ENCODE data around the gene FAM78A. TPM values are rescaled to one million over a fixed set of nuclear protein-coding genes. Genes with fewer than 3 reads are reported as not detected.
"Not testable (repeated sequence)": the region's sequence is repeated elsewhere in the genome, so short reads cannot be mapped to it uniquely, and the experiment has no call there.

The FAM78A gene
- polyA plus RNA-seq, 3 donors: 6.4 to 40.6 (median 7.2) TPM

GRCh38 chr9:131271506-131271931 is 4.8 kb downstream of the FAM78A start:
- H3K4me3 ChIP-seq (replicated peaks in 1 of 3; ENCODE audit: low read depth in 2 of 3, low read length in 3 of 3): peak overlapping the region in 1 of 3 experiments; percentile 94
- TF ChIP-seq CTCF (IDR thresholded peaks at IDR 0.05): no peak
- peaks cover 71% of the 10 kb centered on the region for H4K20me1 ChIP-seq (ENCODE audit: insufficient read depth, low read length)
- peaks cover 100% of the 10 kb centered on the region for H3K79me2 ChIP-seq (ENCODE audit: insufficient read depth, low read length)
- peak overlapping the region; percentile 67 to 83 for H3K4me3 Mint-ChIP-seq
- DNase-seq: no peak
- intact Hi-C loops (cut with micrococcal nuclease): loop anchor here in 1 of 2 donors (10.0 kb wide), 2 partner anchors 463 to 1083 kb away; partner anchors contain the start of gene SETX
- no peaks in the 10 kb centered on the region for H3K27me3 ChIP-seq (ENCODE audit: control insufficient read depth in 2 of 2, insufficient read depth in 2 of 2, low read length in 2 of 2)
- WGBS (ENCODE audit: insufficient coverage): 46% methylated on average over 3 of the region's 6 CpGs
- peaks cover 0 to 2% (median 0%) of the 10 kb centered on the region in 7 donors for H3K9me3 Mint-ChIP-seq
- H3K36me3 Mint-ChIP-seq: peaks cover 3 to 25% of the 10 kb centered on the region in 2 donors
- peaks cover 75% of the 10 kb centered on the region for H3K4me1 Mint-ChIP-seq
- peak overlapping the region; percentile 92 to 98 (median 95) for H3K27ac Mint-ChIP-seq
- H3K4me1 ChIP-seq (ENCODE audit: control insufficient read depth in 1 of 2, insufficient read depth in 2 of 2, low read length in 2 of 2): peaks cover 76 to 79% of the 10 kb centered on the region in 2 donors
- H3K9ac ChIP-seq (ENCODE audit: insufficient read depth, low read length, poor library complexity, severe bottlenecking): peak overlapping the region; percentile 9
- H3K27ac ChIP-seq (ENCODE audit: low read depth in 1 of 2, low read length in 2 of 2): peak overlapping the region; percentile 75 to 88
- peaks cover 0 to 2% (median 0%) of the 10 kb centered on the region in 3 donors for H3K27me3 Mint-ChIP-seq (ENCODE audit: low read depth in 3 of 3)
- H3K9me3 ChIP-seq (replicated peaks in 1 of 2; ENCODE audit: control insufficient read depth in 1 of 2, insufficient read depth in 1 of 2, low read length in 2 of 2): no peaks in the 10 kb centered on the region
- H3K36me3 ChIP-seq (replicated peaks in 1 of 2; ENCODE audit: control insufficient read depth in 1 of 2, insufficient read depth in 2 of 2, low read length in 2 of 2): no peaks in the 10 kb centered on the region
- H2AFZ ChIP-seq (ENCODE audit: insufficient read depth, low read depth, low read length, poor library complexity, severe bottlenecking): no peak overlapping the region
- H3K4me2 ChIP-seq (replicated peaks; ENCODE audit: extremely low read depth, low read length, poor library complexity, severe bottlenecking): peak overlapping the region; percentile 98

- no CpG with 5 or more reads among the region's 1 CpG for WGBS (ENCODE audit: insufficient coverage)
- Mint-ChIP-seq H3K27ac (peak overlapping the region; percentile 92 to 98 (median 95)), H3K36me3 (peaks cover 4 to 30% of the 10 kb centered on the region in 2 donors), H3K4me3 (peak overlapping the region; percentile 67 to 83), H3K4me1 (peaks cover 80% of the 10 kb centered on the region)
- H3K27me3 ChIP-seq (ENCODE audit: control insufficient read depth in 2 of 2, insufficient read depth in 2 of 2, low read length in 2 of 2); H2AFZ ChIP-seq (ENCODE audit: insufficient read depth, low read depth, low read length, poor library complexity, severe bottlenecking); DNase-seq; H3K9me3 ChIP-seq (replicated peaks in 1 of 2; ENCODE audit: control insufficient read depth in 1 of 2, insufficient read depth in 1 of 2, low read length in 2 of 2); H3K27me3 Mint-ChIP-seq (ENCODE audit: low read depth in 3 of 3); H3K9me3 Mint-ChIP-seq; H3K36me3 ChIP-seq (replicated peaks in 1 of 2; ENCODE audit: control insufficient read depth in 1 of 2, insufficient read depth in 2 of 2, low read length in 2 of 2): not testable (repeated sequence)
- peaks cover 82 to 84% of the 10 kb centered on the region in 2 donors for H3K4me1 ChIP-seq (ENCODE audit: control insufficient read depth in 1 of 2, insufficient read depth in 2 of 2, low read length in 2 of 2)
- peaks cover 100% of the 10 kb centered on the region for H3K79me2 ChIP-seq (ENCODE audit: insufficient read depth, low read length)
- H4K20me1 ChIP-seq (ENCODE audit: insufficient read depth, low read length): peaks cover 75% of the 10 kb centered on the region
- peak overlapping the region; percentile 46 for H3K9ac ChIP-seq (ENCODE audit: insufficient read depth, low read length, poor library complexity, severe bottlenecking)
- peak overlapping the region in 2 of 3 experiments; percentile 35 to 94 for H3K4me3 ChIP-seq (replicated peaks in 1 of 3; ENCODE audit: low read depth in 2 of 3, low read length in 3 of 3)
- H3K4me2 ChIP-seq (replicated peaks; ENCODE audit: extremely low read depth, low read length, poor library complexity, severe bottlenecking): peak overlapping the region; percentile 98
- H3K27ac ChIP-seq (ENCODE audit: low read depth in 1 of 2, low read length in 2 of 2): peak overlapping the region; percentile 75 to 88
- intact Hi-C loops (cut with micrococcal nuclease): loop anchor here in 1 of 2 donors (10.0 kb wide), 2 partner anchors 464 to 1084 kb away; partner anchors contain the start of gene SETX
Observed at GRCh38 chr9:131271016-131271273, 5.4 kb downstream of the FAM78A start.
